ENCODE data around the gene TRIL. TPM values are rescaled to one million over a fixed set of nuclear protein-coding genes. Genes with fewer than 3 reads are reported as not detected.

The TRIL gene
- total and polyA plus RNA-seq, 9 of the 15 experiments (the other 6 are each of a cell fraction or from before 2014, with no cell fraction given) = not detected

DNA sequence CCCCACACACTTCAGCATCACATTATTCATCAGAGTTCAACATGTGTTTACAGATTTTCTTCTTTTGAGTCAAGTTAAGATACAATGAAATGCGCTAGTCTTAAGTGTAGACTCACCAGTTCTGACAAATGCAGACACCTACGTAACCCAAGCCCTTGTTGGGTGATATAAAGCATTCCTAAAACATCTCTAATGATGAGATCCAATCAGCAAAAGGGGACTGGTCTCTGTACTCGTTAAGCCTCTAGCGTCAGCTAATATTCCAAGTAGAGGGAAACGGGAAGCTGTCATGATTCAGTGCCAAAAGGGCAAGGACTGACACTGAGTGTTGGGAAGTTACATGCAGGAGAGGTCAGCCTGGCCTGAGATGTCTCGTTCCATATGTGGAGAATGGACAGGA is 38.7 kb upstream of the TRIL start (continued):
- TF ChIP-seq FOXP1 (CRISPR knock-in tag; IDR thresholded peaks at IDR 0.05) = no peak
- no peak for TF ChIP-seq CREM (IDR thresholded peaks at IDR 0.05; ENCODE audit: low read depth)
- TF ChIP-seq RCOR1 (IDR thresholded peaks at IDR 0.05; ENCODE audit: borderline replicate concordance in 1 of 2, low read depth in 2 of 2, low read length in 2 of 2) = no peak
- TF ChIP-seq SMAD3 (CRISPR knock-in tag; conservative IDR thresholded peaks at IDR 0.05) = no peak
- TF ChIP-seq HMG20A (CRISPR knock-in tag; conservative IDR thresholded peaks at IDR 0.05) = no peak

DNA sequence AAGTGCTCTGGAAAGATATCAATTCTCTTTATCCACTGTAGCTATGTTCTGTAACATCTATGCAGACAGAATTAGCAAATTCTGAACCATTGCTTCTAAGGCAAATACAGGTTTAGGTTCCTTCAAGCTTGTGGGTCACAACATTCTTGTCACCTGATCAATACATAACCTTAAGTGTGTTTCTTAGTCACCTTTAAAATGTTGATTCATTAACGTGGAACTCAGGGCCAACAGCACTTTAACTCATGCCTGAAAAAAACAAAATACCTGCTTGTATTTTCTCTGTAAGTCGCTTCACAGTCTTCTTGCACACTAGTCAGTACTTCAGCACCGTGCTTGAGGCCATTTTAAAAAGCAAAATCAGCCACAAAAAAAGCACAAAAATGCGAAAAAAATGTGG is 35.2 kb upstream of the TRIL start:
- DNase-seq (ENCODE audit: extremely low read depth in 1 of 4, low spot score in 3 of 4) (no peak), ATAC-seq (no peak), FAIRE-seq (no peak)
- BruUV-seq (replicated peaks) = no TSS peak
- intact Hi-C loops (cut with micrococcal nuclease) (no loop called here), in situ Hi-C loops (cut with MboI) (no loop called here)
- 0 out of 5 replicates have a peak, but pooled peaks cover 0 to 5% of the 10 kb centered on the region in 2 experiments for H3K27me3 ChIP-seq (ENCODE audit: control insufficient read depth in 2 of 2, insufficient read depth in 2 of 2, low read length in 2 of 2)
- no peaks in the 10 kb centered on the region for H3K79me2 ChIP-seq (ENCODE audit: control insufficient read depth, insufficient read depth, low read length)
- H3K4me3 ChIP-seq = no peak overlapping the region
- H2AFZ ChIP-seq (ENCODE audit: low read depth, low read length) = no peak overlapping the region
- WGBS (ENCODE audit: insufficient coverage, low coverage, missing lambda C conversion rate) = 0% methylated on average over 4 of the region's 4 CpGs
- TF ChIP-seq TAL1 (IDR thresholded peaks at IDR 0.05) = no peak
- TF ChIP-seq SP1 (CRISPR knock-in tag; IDR thresholded peaks at IDR 0.05) = no peak
- no peak for TF ChIP-seq PTBP1 (IDR thresholded peaks at IDR 0.05; ENCODE audit: low read depth, low read length)
- no peak for TF ChIP-seq HMG20A (CRISPR knock-in tag; conservative IDR thresholded peaks at IDR 0.05)
- no peak for TF ChIP-seq MITF (IDR thresholded peaks at IDR 0.05)
- no peak for TF ChIP-seq CCNT2 (IDR thresholded peaks at IDR 0.05; ENCODE audit: borderline replicate concordance, extremely low read depth, insufficient read length, low read depth, low read length)
- TF ChIP-seq PYGO2 (tag; IDR thresholded peaks at IDR 0.05) = no peak
- TF ChIP-seq, protein P1, sequence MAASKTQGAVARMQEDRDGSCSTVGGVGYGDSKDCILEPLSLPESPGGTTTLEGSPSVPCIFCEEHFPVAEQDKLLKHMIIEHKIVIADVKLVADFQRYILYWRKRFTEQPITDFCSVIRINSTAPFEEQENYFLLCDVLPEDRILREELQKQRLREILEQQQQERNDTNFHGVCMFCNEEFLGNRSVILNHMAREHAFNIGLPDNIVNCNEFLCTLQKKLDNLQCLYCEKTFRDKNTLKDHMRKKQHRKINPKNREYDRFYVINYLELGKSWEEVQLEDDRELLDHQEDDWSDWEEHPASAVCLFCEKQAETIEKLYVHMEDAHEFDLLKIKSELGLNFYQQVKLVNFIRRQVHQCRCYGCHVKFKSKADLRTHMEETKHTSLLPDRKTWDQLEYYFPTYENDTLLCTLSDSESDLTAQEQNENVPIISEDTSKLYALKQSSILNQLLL (CRISPR knock-in tag; IDR thresholded peaks at IDR 0.05; ENCODE audit: borderline replicate concordance) = no peak
- no peak for TF ChIP-seq ZNF143 (CRISPR knock-in tag; IDR thresholded peaks at IDR 0.05)
- TF ChIP-seq MTF1 (CRISPR knock-in tag; IDR thresholded peaks at IDR 0.05; ENCODE audit: borderline replicate concordance) = no peak
- TF ChIP-seq ZC3H11A (IDR thresholded peaks at IDR 0.05; ENCODE audit: low read depth, low read length) = no peak
- TF ChIP-seq U2AF2 (optimal IDR thresholded peaks at IDR 0.05; ENCODE audit: low read depth, low read length) = no peak
- no peak for TF ChIP-seq THRAP3 (IDR thresholded peaks at IDR 0.05; ENCODE audit: borderline replicate concordance)
- TF ChIP-seq ZNF217 (CRISPR knock-in tag; IDR thresholded peaks at IDR 0.05) = no peak
- no peak for TF ChIP-seq ETV6 (IDR thresholded peaks at IDR 0.05; ENCODE audit: borderline replicate concordance in 1 of 2, low read depth in 2 of 2, low read length in 1 of 2)
- no peak for TF ChIP-seq ETV6 (CRISPR knock-in tag; IDR thresholded peaks at IDR 0.05; ENCODE audit: borderline replicate concordance)
- no peaks in the 10 kb centered on the region for H3K4me1 ChIP-seq (replicated peaks in 1 of 2; ENCODE audit: control insufficient read depth in 2 of 2, insufficient read depth in 2 of 2, low read length in 2 of 2)
- H3K4me2 ChIP-seq (ENCODE audit: insufficient read depth, low read length) = no peak overlapping the region
- no peaks in the 10 kb centered on the region for H3K9me3 ChIP-seq (replicated peaks; ENCODE audit: control insufficient read depth, insufficient read depth, low read depth, low read length)
- ChIA-PET POLR2A (interaction anchor here (1.6 kb wide), 1 partner anchor 11 kb away, joined by 5 read pairs; no protein-coding TSS in a partner anchor), CTCF (ENCODE audit: low intra/inter-chr PET ratio) (no interaction called here)
- no peak overlapping the region for H3K9ac ChIP-seq (ENCODE audit: insufficient read depth in 1 of 2, low read depth in 2 of 2, low read length in 2 of 2)
- H3K36me3 ChIP-seq (ENCODE audit: control insufficient read depth, insufficient read depth, low read length) = no peaks in the 10 kb centered on the region
- no peaks in the 10 kb centered on the region for H4K20me1 ChIP-seq (replicated peaks; ENCODE audit: control insufficient read depth, insufficient read depth, low read length)
- H3K27ac ChIP-seq (ENCODE audit: extremely low read depth, low read depth, low read length) = no peak overlapping the region
- H3K9me1 ChIP-seq (ENCODE audit: control insufficient read depth, insufficient read depth, low read length) = no peaks in the 10 kb centered on the region

Data from K562 (cell line).